Inflammatory macrophage treated with lipopolysaccharide for 1 hour (primary cell): ENCODE results near the gene FBXL15.

Source experiments
- DNase-seq, 2 donors: peaks; one replicate each; pipeline ENCODE4 v3.0.0-alpha.2; 2020 to 2022

FBXL15 gene

GRCh38 chr10:102398172-102399020 is 22.2 kb upstream of the FBXL15 start:
- DNase-seq, result no peak

DNA sequence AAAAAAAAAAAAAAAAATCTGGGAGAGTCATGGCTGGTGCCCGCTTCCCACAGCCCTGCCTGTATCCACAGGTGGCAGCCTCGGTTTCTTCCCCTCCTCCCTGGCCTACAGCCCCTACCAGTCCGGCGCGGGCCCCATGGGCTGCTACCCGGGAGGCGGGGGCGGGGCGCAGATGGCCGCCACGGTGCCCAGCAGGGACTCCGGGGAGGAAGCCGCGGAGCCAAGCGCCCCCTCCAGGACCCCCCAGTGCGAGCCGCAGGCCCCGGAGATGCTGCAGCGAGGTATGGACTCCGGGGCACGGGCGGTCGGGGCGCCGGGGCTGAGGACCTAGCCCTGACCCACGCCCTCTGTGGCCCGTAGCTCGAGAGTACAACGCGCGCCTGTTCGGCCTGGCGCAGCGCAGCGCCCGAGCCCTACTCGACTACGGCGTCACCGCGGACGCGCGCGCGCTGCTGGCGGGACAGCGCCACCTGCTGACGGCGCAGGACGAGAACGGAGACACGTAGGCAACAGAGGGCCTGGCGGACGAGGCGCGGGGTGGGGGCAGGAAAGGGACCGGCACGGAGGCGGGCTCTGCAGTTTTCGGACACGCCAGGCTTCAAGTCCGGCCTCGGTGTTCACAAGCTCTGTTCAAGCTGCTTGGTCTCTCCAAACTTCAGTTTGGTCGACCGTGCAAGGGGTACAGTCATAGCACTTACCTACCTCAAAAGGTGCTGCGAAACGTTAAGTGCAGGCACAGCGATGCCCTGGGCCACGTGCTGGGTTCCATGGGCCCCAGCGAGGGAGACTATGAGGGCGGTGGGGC is 21.2 kb upstream of the FBXL15 start:
- DNase-seq, result peak; percentile 78 to 86

DNA sequence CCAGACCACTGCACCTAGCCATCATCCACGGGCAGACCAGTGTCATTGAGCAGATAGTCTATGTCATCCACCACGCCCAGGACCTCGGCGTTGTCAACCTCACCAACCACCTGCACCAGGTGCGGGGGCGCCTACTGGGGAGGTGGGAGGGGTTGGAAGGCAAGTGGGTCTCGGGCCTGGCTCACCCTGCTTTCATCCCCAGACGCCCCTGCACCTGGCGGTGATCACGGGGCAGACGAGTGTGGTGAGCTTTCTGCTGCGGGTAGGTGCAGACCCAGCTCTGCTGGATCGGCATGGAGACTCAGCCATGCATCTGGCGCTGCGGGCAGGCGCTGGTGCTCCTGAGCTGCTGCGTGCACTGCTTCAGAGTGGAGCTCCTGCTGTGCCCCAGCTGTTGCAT is 20.6 kb upstream of the FBXL15 start:
- no peak for DNase-seq

DNA sequence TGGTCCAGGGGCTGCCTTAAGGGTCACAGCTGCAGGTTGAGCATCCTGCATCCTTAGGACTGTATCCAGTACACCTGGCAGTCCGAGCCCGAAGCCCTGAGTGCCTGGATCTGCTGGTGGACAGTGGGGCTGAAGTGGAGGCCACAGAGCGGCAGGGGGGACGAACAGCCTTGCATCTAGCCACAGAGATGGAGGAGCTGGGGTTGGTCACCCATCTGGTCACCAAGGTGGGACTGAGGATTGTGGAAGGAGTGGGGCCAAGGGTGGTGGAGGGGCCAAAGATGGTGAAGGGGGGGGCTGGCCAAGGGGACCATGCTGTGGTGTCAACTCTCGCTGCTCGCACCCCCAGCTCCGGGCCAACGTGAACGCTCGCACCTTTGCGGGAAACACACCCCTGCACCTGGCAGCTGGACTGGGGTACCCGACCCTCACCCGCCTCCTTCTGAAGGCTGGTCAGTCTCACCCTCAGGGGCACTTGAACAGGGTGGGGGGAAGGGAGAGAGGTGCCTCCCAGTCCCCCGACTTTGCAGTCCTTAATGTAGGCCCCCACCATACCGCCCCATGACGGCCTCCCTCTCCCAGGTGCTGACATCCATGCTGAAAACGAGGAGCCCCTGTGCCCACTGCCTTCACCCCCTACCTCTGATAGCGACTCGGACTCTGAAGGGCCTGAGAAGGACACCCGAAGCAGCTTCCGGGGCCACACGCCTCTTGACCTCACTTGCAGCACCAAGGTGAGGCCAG is 19.9 kb upstream of the FBXL15 start:
- no peak for DNase-seq

- DNase-seq, result no peak
These were observed 19.3 kb upstream of the FBXL15 start for GRCh38 chr10:102401342-102401654.

GRCh38 chr10:102401735-102402511 is 18.7 kb upstream of the FBXL15 start:
- DNase-seq, result no peak

GRCh38 chr10:102402512-102402896 is 18.1 kb upstream of the FBXL15 start:
- no peak for DNase-seq

GRCh38 chr10:102403115-102403514 is 17.5 kb upstream of the FBXL15 start:
- no peak for DNase-seq

- no peak for DNase-seq
These were observed 16.1 kb upstream of the FBXL15 start for GRCh38 chr10:102404361-102405107.

DNA sequence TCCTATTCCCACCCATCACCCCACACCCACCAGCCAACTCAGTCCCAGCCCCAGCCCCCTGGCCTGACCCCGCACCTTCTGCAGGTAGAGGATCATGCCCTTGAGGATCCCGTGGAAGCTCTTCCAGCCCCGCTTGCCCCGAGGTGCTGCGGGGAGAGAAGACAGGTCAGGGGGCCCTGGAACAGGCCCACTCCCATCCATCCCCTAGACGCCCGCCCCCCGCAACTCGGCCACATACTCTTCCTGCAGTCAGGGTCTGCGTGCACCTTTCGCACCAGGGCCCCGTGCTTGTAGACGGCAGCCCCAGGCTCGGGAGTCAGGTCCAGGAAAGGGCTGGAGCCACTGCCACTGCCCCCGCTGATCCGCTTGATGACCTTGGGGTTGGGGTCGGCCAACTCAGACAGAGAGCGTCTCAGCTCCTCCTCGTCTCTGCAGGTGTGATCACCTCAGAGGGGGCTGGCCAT is 15.5 kb upstream of the FBXL15 start:
- no peak for DNase-seq

GRCh38 chr10:102405632-102406031 is 15.0 kb upstream of the FBXL15 start:
- no peak for DNase-seq

- peak in 1 of 2 donors; percentile 49 for DNase-seq
These were observed 13.8 kb upstream of the FBXL15 start for GRCh38 chr10:102406815-102407214.

DNA sequence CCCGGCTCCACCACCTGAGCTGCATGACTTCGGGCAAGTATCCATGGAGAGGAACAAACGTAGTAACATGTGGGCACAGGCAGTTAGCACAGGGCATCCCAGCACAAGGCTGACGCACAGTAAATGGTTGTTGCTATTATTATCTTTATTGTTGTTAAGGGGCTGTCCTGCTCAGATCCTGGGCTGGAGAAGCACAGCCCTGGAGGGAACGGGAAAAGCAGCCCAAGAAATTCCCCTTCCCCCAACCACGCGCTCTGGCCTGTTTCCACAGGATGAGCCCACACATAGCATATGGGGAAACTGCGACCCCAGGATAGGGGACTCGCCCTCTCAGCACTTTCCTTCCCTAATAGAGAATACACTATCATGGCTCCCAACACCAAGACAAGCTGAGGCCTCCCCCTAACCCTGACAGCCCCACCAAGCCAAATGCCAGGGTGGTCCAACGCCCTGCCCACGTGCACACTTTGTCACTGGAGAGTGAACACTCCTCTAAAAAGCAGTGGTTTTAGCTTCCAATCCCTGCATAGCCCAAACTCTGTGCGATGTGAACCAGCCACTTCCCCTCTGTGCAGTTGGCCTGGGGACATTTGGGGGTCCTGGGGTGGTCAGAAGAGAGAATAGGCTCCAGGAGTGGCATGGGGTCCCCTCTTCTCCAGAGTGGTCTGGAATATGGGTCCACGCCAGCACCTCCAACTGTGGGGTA is 13.1 kb upstream of the FBXL15 start:
- DNase-seq, result peak; percentile 60 to 77

- peak; percentile 49 to 58 for DNase-seq
These were observed 12.4 kb upstream of the FBXL15 start for GRCh38 chr10:102408131-102408727.

GRCh38 chr10:102408728-102409603 is 11.7 kb upstream of the FBXL15 start:
- DNase-seq, result peak; percentile 60 to 62

DNA sequence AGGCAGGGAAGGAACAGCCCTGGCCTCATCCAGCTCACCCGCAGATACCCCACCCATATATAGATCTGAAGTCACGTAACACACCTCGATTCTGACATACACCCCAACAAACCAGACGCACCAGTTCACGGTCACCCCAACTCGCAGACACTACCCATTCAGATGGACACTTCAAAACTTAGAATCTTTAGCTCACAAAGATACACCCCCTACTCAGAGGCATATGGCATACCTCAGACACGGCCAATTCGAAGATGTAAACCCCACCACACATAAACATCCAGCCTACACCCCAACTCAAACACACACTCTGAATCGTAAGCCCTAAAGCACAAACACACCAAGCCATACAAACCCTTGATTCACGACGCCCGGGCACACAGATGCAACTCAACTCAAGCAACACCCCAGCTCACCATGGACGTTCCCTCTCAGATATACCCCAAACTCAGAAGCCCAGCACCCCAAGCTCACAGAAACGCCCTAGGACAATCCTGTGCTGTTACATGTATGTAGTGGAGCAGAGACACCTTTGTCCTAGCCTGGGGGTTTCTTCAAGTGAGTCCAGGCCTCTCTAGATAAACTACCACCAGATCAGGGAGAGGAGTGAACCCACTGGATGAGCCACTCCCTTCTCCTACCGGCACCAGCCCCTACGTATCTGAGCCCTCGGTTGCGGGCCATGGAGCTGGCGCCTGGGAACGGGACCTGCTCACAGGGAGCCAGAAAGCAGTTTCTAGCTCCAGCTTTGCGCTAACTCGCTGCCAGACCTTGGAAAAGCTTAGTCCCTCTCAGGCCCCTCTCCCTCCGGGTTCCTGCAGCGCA is 10.8 kb upstream of the FBXL15 start:
- DNase-seq, result no peak

- no peak for DNase-seq
These were observed 10.1 kb upstream of the FBXL15 start for GRCh38 chr10:102410429-102411073.
